Measurements from ENCODE around the gene OTULINL. TPM values are rescaled to one million over a fixed set of nuclear protein-coding genes. Genes with fewer than 3 reads are reported as not detected.

OTULINL gene
- total RNA-seq, 6 experiments from 2014 or later: 0.66 to 1.7 (median 1.2) TPM

DNA sequence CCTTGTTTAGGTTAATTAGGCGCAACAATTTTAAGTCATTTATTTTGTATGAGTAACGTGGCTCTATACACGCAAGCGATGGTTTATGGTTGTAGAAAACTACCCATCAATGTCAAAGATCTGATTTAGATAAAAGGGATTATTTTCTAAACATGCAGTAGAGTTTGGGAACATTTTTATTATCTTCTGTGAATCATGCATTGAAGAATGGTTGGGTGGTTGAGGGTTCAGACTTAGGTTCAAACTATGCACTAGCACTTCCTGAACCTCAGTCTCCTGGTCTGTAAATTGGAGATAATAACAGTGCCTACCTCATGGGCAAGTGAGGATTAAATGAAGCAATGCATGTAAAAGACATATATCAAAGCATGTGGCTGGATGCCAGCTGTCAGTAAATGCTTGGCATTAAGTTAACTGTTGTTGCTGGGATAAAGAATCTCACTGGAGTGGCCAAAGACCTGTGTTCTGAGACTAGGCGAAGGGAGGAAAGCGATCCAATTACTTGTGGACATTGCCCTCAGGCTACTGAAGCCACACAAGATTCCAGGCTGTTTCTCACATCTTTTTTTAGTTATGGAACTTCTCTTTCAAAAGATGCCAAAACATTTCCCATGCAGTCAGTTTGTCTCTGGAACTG is 1.1 kb upstream of the OTULINL start:
- Histone ChIP-seq H3K36me3 (no peaks in the 10 kb centered on the region), H3K27me3 (no peaks in the 10 kb centered on the region), H3K4me3 (no peak overlapping the region), H3K27ac (no peak overlapping the region), H3K9me3 (no peaks in the 10 kb centered on the region), H3K4me1 (peaks cover 0 to 19% (median 0%) of the 10 kb centered on the region in 4 donors)
- 92% methylated on average over 4 of the region's 6 CpGs for WGBS (ENCODE audit: insufficient coverage, low coverage, low lambda C conversion rate, missing lambda C conversion rate)
- no peak for TF ChIP-seq POLR2A (IDR thresholded peaks at IDR 0.05)
- TF ChIP-seq, protein P1, sequence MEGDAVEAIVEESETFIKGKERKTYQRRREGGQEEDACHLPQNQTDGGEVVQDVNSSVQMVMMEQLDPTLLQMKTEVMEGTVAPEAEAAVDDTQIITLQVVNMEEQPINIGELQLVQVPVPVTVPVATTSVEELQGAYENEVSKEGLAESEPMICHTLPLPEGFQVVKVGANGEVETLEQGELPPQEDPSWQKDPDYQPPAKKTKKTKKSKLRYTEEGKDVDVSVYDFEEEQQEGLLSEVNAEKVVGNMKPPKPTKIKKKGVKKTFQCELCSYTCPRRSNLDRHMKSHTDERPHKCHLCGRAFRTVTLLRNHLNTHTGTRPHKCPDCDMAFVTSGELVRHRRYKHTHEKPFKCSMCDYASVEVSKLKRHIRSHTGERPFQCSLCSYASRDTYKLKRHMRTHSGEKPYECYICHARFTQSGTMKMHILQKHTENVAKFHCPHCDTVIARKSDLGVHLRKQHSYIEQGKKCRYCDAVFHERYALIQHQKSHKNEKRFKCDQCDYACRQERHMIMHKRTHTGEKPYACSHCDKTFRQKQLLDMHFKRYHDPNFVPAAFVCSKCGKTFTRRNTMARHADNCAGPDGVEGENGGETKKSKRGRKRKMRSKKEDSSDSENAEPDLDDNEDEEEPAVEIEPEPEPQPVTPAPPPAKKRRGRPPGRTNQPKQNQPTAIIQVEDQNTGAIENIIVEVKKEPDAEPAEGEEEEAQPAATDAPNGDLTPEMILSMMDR (IDR thresholded peaks at IDR 0.05): no peak
- no peak for DNase-seq
- intact Hi-C loops (cut with DNase I): no loop called here
- ATAC-seq: no peak

DNA sequence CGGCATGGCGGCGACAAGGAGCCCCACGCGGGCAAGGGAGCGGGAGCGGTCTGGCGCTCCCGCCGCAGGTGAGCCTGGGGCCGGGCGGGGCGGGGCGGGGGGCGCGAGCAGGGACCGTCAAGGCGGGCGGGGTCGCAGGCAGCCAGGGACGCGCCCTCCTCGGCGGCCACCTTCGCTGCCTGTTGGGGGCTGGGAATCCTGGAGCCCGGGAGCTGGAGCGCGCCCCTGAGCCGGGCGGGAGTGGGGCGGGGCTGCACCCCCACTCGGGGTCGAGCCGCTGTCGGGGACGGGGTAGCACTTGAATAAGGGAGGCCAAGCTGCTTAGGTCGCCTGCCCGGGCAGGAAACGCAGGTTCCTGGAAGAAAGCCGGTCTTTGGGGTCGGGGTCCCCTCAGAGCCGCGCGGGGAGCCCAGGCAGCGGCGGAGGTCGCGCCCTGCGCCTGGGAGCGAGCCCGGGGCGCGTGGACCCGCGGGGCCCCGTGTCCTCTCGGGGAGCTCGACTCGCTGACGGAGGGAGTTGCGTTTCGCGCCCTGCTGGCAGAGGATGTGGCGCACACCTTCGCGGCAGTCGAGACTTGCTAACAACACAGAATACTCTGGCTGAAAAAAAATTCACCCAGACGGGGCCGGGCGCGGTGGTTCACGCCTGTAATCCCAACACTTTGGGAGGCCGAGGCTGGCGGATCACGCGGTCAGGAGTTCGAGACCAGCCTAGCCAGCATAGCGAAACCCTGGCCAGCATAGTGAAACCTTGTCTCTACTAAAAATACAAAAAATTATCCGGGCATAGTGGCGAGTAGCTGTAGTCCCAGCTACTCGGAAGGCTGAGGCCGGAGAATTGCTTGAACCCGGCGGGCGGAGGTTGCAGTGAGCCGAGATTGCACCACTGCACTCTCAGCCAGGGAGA is 552 bp downstream of the OTULINL start:
- Histone ChIP-seq H3K27ac (peak overlapping the region in 2 of 3 donors; percentile 51 to 57), H3K9me3 (no peaks in the 10 kb centered on the region), H3K36me3 (no peaks in the 10 kb centered on the region), H3K4me1 (peaks cover 0 to 19% (median 0%) of the 10 kb centered on the region in 4 donors), H3K4me3 (peak overlapping the region; percentile 42 to 64 (median 51)), H3K27me3 (no peaks in the 10 kb centered on the region)
- no peak for TF ChIP-seq POLR2A (IDR thresholded peaks at IDR 0.05)
- TF ChIP-seq, protein P1 (IDR thresholded peaks at IDR 0.05): peak in 2 of 4 donors; percentile 13 to 27
- peak; percentile 63 to 71 (median 67) for ATAC-seq
- 4% methylated on average over 17 of the region's 86 CpGs for WGBS (ENCODE audit: insufficient coverage, low coverage, low lambda C conversion rate, missing lambda C conversion rate)
- intact Hi-C loops (cut with DNase I): no loop called here
- peak; percentile 55 to 73 (median 68) for DNase-seq

DNA sequence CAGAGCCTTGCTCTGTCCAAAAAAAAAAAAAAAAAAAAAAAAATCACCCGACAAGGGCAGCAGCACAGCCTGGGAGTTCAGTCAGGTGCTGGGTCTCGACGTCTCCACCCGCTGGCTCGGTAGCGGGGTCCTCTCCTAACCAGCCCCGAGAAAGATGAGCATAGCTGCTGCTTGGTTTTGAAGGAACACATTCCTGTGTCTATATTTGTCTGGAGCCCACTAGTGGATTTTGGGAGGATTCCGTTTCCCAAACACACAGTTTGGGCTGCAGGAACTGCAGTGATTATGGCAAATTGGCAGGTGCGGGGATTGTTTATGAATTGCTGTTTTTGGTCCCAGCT is 1.2 kb downstream of the OTULINL start:
- TF ChIP-seq, protein P1 (IDR thresholded peaks at IDR 0.05): no peak
- TF ChIP-seq POLR2A (IDR thresholded peaks at IDR 0.05): no peak
- no peaks in the 10 kb centered on the region for H3K36me3 ChIP-seq
- 19% methylated on average over 6 of the region's 9 CpGs for WGBS (ENCODE audit: insufficient coverage, low coverage, low lambda C conversion rate, missing lambda C conversion rate)
- DNase-seq (no peak), ATAC-seq (no peak)
- intact Hi-C loops (cut with DNase I): no loop called here
- H3K4me1 ChIP-seq: peaks cover 0 to 19% (median 0%) of the 10 kb centered on the region in 4 donors
- H3K27me3 ChIP-seq: no peaks in the 10 kb centered on the region
- no peaks in the 10 kb centered on the region for H3K9me3 ChIP-seq
- H3K27ac ChIP-seq: no peak overlapping the region
- H3K4me3 ChIP-seq: peak overlapping the region; percentile 42 to 64 (median 51)

DNA sequence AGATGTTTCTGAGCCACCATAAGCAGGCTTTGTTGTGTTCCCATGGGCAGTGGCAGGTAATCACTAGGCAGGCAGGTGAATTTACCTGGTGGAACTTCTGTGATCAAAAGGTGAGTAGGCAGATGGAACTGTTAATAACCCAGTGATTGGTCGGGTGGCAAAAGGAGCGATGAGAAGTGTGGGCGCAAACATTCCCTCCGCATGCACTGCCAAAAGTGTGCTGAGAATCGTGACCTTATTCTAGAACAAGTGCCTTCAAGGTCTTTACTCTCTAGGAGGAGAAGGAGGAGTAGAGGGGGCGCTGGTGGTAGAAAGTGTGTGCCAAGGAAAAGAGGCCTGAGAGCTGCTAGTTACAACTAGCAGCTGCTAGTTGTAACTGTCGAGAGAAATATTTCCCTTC is 3.3 kb downstream of the OTULINL start:
- Histone ChIP-seq H3K9me3 (no peaks in the 10 kb centered on the region), H3K27me3 (no peaks in the 10 kb centered on the region), H3K4me3 (no peak overlapping the region), H3K27ac (no peak overlapping the region), H3K36me3 (no peaks in the 10 kb centered on the region), H3K4me1 (peaks cover 0 to 19% (median 0%) of the 10 kb centered on the region in 4 donors)
- DNase-seq (no peak), ATAC-seq (no peak)
- no peak for TF ChIP-seq POLR2A (IDR thresholded peaks at IDR 0.05)
- TF ChIP-seq, protein P1 (IDR thresholded peaks at IDR 0.05): no peak
- 73% methylated on average over 7 of the region's 7 CpGs for WGBS (ENCODE audit: insufficient coverage, low coverage, low lambda C conversion rate, missing lambda C conversion rate)
- intact Hi-C loops (cut with DNase I): no loop called here

Measured in right lobe of liver (tissue), 6 donors.